Kidney epithelial cell (primary cell): Measurements from ENCODE around the gene JPH2. TPM values are rescaled to one million over a fixed set of nuclear protein-coding genes. Genes with fewer than 3 reads are reported as not detected.

Experiments used
- DNase-seq: peaks from one replicate; pipeline ENCODE4 v3.0.0-alpha.2; 2010; ENCODE audit warnings: low read depth
- H3K27me3 ChIP-seq: 2 replicates; pipeline ENCODE4 v1.6.0; 2011; ENCODE audit warnings: low read length; ENCODE audit not compliant: control insufficient read depth, insufficient read depth
- H3K36me3 ChIP-seq: 2 replicates; pipeline ENCODE4 v1.5.1; 2011; ENCODE audit warnings: low read length; ENCODE audit not compliant: control insufficient read depth, insufficient read depth
- H3K4me3 ChIP-seq: 2 replicates; pipeline ENCODE4 v1.5.1; 2011; ENCODE audit warnings: low read depth, mild to moderate bottlenecking, control low read depth, low read length
- total RNA-seq: library from RNA; depleted of rRNA; stranded (reverse); fragments of >200 nt; gene quantifications from 2 replicates; pipeline ENCODE4 v1.2.3, GENCODE V29; 2015
- TF ChIP-seq, protein P1 (sequence below): IDR thresholded peaks from 2 replicates; pipeline ENCODE4 v1.5.1; 2011; ENCODE audit warnings: mild to moderate bottlenecking, moderate library complexity, low read length, control low read depth, inconsistent platforms; ENCODE audit not compliant: insufficient read depth, poor library complexity, severe bottlenecking

The JPH2 gene
- total RNA-seq, 1 donor from 2014 or later, result 3.0 TPM

DNA sequence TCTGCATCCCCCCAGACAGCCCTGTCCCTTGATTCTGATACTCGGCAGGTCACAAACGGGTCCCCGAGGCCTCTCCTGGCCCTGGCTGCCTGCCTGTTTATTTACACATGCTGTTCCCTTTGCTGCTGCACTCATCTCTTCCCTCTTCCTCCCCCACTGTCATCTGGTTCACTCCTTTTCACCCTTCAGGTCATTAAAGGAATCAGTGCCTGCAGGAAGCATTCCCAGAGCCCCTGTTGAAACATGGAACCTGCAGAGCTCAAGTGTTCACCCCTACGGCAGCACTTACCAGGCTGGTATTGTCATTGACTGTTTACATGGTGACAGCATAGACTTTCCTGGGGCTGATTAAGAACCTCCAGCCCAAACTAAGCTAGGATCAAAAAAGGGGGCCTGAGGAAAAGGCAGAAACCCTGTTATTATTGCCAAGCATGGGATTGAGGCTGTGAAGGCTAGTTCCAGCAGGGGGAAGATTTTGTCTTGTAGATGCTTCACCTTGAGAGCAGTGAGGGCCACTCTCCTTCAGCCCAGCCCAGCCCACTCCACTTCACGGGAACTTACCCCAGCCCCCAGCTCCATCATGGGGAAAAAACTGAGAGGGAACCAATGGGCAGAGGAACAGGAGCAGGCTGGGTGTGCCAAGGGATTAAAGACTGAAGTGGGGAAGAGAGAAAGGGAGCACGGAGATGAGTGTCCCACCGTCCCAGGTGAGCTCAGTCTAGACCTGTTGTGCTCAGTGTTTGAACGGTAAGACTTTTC, 73.2 kb downstream of the JPH2 start:
- Histone ChIP-seq H3K27me3 (peaks cover 21% of the 10 kb centered on the region), H3K36me3 (no peaks in the 10 kb centered on the region), H3K4me3 (no peak overlapping the region)
- TF ChIP-seq, protein P1, sequence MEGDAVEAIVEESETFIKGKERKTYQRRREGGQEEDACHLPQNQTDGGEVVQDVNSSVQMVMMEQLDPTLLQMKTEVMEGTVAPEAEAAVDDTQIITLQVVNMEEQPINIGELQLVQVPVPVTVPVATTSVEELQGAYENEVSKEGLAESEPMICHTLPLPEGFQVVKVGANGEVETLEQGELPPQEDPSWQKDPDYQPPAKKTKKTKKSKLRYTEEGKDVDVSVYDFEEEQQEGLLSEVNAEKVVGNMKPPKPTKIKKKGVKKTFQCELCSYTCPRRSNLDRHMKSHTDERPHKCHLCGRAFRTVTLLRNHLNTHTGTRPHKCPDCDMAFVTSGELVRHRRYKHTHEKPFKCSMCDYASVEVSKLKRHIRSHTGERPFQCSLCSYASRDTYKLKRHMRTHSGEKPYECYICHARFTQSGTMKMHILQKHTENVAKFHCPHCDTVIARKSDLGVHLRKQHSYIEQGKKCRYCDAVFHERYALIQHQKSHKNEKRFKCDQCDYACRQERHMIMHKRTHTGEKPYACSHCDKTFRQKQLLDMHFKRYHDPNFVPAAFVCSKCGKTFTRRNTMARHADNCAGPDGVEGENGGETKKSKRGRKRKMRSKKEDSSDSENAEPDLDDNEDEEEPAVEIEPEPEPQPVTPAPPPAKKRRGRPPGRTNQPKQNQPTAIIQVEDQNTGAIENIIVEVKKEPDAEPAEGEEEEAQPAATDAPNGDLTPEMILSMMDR, result no peak
- DNase-seq, result no peak

DNA sequence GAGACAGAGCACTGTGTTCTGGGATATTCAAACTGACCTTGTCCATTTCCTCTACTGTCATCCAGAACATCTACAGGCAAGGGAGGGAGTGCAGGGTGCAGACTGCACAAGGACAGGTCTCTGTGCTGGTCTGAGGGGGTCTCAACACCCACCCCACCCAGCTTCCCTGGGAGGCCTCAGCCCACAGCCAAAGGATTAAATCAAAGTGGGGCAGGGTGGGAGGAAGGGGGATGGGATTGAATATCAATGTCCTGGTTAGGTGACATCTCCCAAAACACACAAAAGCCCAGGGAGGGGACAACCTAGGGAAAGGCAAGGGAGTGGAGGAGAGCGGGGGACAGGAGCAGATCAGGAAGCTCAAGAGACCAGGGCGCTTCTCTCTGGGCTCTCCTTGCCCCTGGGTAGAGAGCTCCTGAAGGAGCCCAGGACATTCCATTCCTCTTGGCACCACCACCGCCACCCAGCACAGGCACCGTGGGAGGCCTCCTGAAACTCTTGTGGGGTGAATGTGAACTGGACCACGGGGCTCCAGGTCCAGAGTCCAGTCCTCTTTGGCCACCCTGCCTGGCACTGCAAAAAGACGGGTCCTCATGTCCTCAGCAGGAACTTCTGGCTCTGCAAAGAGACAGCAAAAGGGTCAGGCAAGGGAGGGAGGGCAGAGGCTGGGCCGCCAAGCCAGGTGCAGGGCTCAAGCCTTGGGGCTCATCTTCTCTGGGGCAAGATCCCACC, 73.9 kb downstream of the JPH2 start:
- H3K36me3 ChIP-seq, result no peaks in the 10 kb centered on the region
- TF ChIP-seq, protein P1, result no peak
- no peak for DNase-seq
- H3K27me3 ChIP-seq, result peaks cover 21% of the 10 kb centered on the region
- H3K4me3 ChIP-seq, result no peak overlapping the region

DNA sequence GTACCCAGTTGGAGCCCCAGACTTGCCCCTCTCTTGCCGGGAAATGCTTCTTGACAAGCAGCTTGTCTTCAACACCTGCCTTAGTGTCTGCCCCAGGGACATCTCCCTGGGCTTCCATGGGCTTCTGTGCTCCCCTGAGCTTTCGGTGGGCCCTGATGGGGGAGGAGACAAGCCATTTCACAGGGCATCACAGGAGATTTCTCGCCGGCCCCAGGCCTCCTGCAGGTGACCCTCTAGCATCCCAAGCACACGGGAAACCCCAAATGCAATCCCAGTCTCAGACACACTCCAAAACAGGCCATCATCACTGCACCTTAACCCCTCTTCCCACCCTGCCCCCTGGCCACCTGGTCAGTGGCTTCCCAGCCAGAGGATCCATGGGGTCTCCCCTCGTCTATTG, 74.5 kb downstream of the JPH2 start:
- Histone ChIP-seq H3K36me3 (no peaks in the 10 kb centered on the region), H3K27me3 (peaks cover 21% of the 10 kb centered on the region), H3K4me3 (no peak overlapping the region)
- TF ChIP-seq, protein P1, result no peak
- DNase-seq, result no peak

DNA sequence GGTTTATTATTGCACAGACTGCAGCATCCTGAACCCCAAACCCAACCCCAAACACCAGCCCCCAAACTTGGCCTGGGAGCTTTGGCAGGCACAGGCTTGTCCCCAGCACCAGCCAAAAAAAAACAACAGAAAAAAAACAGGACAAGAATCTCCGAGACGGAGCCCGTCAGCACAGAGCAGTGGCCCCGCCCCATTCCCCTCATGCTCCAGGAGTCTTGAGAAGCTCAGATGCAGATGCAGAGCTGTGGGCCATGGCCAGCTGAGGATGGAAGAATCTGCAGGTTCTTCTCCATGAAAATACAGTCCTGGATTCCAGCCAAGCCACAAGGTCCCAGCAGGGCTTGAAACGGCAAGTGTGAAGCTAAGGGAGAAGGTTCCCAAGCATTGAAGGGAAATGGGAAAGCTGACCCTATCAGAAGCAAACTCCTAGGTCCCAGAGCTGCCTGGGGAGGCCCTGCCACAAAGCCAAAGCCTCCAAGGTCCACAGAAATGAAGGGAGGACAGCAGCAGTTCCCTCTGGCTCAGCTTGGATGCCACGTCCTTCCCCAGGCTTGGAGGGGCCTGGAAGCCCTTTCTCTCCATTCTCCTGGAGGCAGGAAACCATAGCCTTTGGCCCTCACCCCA, 75.2 kb downstream of the JPH2 start:
- no peak for DNase-seq
- H3K27me3 ChIP-seq, result peaks cover 25% of the 10 kb centered on the region

DNA sequence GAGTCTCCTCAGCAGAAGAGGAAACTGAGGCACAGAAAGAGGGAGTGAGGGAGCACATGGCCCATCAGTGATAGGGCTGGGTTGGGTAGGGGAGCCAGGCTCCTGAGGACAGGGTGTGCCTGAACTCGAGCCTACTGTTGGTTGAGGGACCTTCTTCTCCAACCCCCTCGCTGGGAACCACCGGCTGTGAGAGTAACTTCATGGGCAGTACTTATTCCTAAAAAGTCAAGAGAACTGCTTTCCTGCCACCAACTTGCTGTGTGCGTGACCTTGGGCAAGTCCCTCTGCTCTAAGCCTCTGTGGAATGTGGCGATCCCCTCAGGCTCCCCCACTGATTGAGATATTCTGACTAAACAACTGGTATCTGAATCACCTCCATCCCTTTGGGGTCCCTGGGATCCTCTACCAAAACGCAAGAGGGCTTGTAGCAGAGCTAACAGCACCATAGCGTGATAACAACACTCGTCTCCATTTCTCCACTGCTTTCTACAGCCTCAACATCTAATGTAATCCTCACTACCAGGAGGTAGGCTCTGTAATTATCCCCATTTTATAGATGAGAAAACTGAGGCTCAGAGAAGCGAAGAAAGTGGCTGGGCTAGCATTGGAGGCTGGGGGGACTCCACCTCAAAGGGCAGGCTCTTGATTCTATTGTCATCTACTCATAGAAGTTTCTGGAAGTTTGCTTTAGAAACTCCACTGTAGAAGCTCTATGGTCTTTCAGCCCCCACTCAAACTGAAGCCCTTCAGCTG, 76.0 kb downstream of the JPH2 start:
- Histone ChIP-seq H3K36me3 (no peaks in the 10 kb centered on the region), H3K27me3 (peaks cover 22% of the 10 kb centered on the region), H3K4me3 (no peak overlapping the region)
- TF ChIP-seq, protein P1, result no peak
- DNase-seq, result no peak

More for the DNA sequence above, 75.2 kb downstream of the JPH2 start:
- TF ChIP-seq, protein P1, result no peak
- Histone ChIP-seq H3K4me3 (no peak overlapping the region), H3K36me3 (no peaks in the 10 kb centered on the region)
